IPS DF 6.9 (cell line): ENCODE results near the gene KRABD2.

ENCODE experiments used
- DNase-seq: peaks from one replicate; pipeline ENCODE4 v3.0.0-alpha.2; 2013; ENCODE audit warnings: low read depth, low spot score
- H3K27ac ChIP-seq: one replicate; pipeline ENCODE4 v1.5.1; 2013; ENCODE audit warnings: low read length, control low read depth
- H3K27me3 ChIP-seq: 2 replicates; pipeline ENCODE4 v1.6.1; 2013; ENCODE audit warnings: mild to moderate bottlenecking, low read length; ENCODE audit not compliant: control insufficient read depth, insufficient read depth
- H3K36me3 ChIP-seq: 2 replicates; pipeline ENCODE4 v1.6.1; 2013; ENCODE audit warnings: low read length; ENCODE audit not compliant: control insufficient read depth, insufficient read depth
- H3K4me1 ChIP-seq: 2 replicates; pipeline ENCODE4 v1.6.1; 2013; ENCODE audit warnings: low read length; ENCODE audit not compliant: control insufficient read depth, insufficient read depth
- H3K4me3 ChIP-seq: 2 replicates; pipeline ENCODE4 v1.5.1; 2013; ENCODE audit warnings: mild to moderate bottlenecking, low read length
- H3K9me3 ChIP-seq: 2 replicates; pipeline ENCODE4 v1.6.1; 2013; ENCODE audit warnings: low read length, inconsistent platforms; ENCODE audit not compliant: control insufficient read depth, insufficient read depth
- WGBS: extraction: QIAGEN DNeasy Blood & Tissue Kit; methylation state at CpG from one replicate; pipeline ENCODE4 v1.1.7; 2013; ENCODE audit warnings: mixed read lengths, missing lambda C conversion rate; ENCODE audit not compliant: insufficient read length, insufficient coverage; 5-methylcytosine and 5-hydroxymethylcytosine counted together

The KRABD2 gene

GRCh38 chr17:8392674-8393469, 16.4 kb upstream of the KRABD2 start:
- H3K27me3 ChIP-seq, result no peaks in the 10 kb centered on the region
- no peak overlapping the region for H3K27ac ChIP-seq
- H3K4me1 ChIP-seq, result peaks cover 5% of the 10 kb centered on the region; the same call in 1 of the 2 replicates
- no peak overlapping the region for H3K4me3 ChIP-seq
- no CpG with 5 or more reads among the region's 46 CpGs for WGBS
- H3K9me3 ChIP-seq, result no peaks in the 10 kb centered on the region
- no peak for DNase-seq
- H3K36me3 ChIP-seq, result no peaks in the 10 kb centered on the region; the same call in 1 of the 2 replicates

- H3K4me3 ChIP-seq, result no peak overlapping the region
- H3K36me3 ChIP-seq, result no peaks in the 10 kb centered on the region; the same call in 1 of the 2 replicates
- H3K27ac ChIP-seq, result no peak overlapping the region
- H3K9me3 ChIP-seq, result no peaks in the 10 kb centered on the region
- no CpG with 5 or more reads among the region's 18 CpGs for WGBS
- no peak for DNase-seq
- no peaks in the 10 kb centered on the region for H3K27me3 ChIP-seq
- H3K4me1 ChIP-seq, result peaks cover 5% of the 10 kb centered on the region; the same call in 1 of the 2 replicates
Measured at GRCh38 chr17:8392274-8392673, 15.8 kb upstream of the KRABD2 start.

- Histone ChIP-seq H3K27me3 (no peaks in the 10 kb centered on the region), H3K9me3 (no peaks in the 10 kb centered on the region), H3K4me3 (no peak overlapping the region), H3K27ac (no peak overlapping the region), H3K36me3 (no peaks in the 10 kb centered on the region; the same call in 1 of the 2 replicates), H3K4me1 (peaks cover 5% of the 10 kb centered on the region; the same call in 1 of the 2 replicates)
- no CpG with 5 or more reads among the region's 9 CpGs for WGBS
- DNase-seq, result no peak
Measured at GRCh38 chr17:8391711-8392110, 15.2 kb upstream of the KRABD2 start.

GRCh38 chr17:8387914-8388651, 11.6 kb upstream of the KRABD2 start:
- no CpG with 5 or more reads among the region's 7 CpGs for WGBS
- no peaks in the 10 kb centered on the region; the same call in 1 of the 2 replicates for H3K36me3 ChIP-seq
- H3K9me3 ChIP-seq, result no peaks in the 10 kb centered on the region
- no peak overlapping the region for H3K4me3 ChIP-seq
- no peaks in the 10 kb centered on the region for H3K27me3 ChIP-seq
- H3K27ac ChIP-seq, result no peak overlapping the region
- peaks cover 5% of the 10 kb centered on the region; the same call in 1 of the 2 replicates for H3K4me1 ChIP-seq
- DNase-seq, result no peak

- no peaks in the 10 kb centered on the region for H3K4me1 ChIP-seq
- H3K4me3 ChIP-seq, result no peak overlapping the region
- peaks cover 2% of the 10 kb centered on the region; the same call in 1 of the 2 replicates for H3K36me3 ChIP-seq
- no CpG with 5 or more reads among the region's 6 CpGs for WGBS
- H3K9me3 ChIP-seq, result no peaks in the 10 kb centered on the region
- no peaks in the 10 kb centered on the region for H3K27me3 ChIP-seq
- H3K27ac ChIP-seq, result no peak overlapping the region
- no peak for DNase-seq
Measured at GRCh38 chr17:8386841-8387240, 10.3 kb upstream of the KRABD2 start.

GRCh38 chr17:8384801-8385378, 8.4 kb upstream of the KRABD2 start:
- Histone ChIP-seq H3K9me3 (no peaks in the 10 kb centered on the region), H3K4me1 (no peaks in the 10 kb centered on the region), H3K36me3 (peaks cover 18% of the 10 kb centered on the region; the same call in 1 of the 2 replicates), H3K27me3 (no peaks in the 10 kb centered on the region), H3K4me3 (no peak overlapping the region), H3K27ac (no peak overlapping the region)
- no peak for DNase-seq
- no CpG with 5 or more reads among the region's 12 CpGs for WGBS

GRCh38 chr17:8383143-8383822, 6.8 kb upstream of the KRABD2 start, which contains the start of gene RPL26:
Gene RPL26, minus strand, starts transcription at chr17:8383193. Its CDS starts 883 bp downstream, at chr17:8382310.
- H3K9me3 ChIP-seq, result no peaks in the 10 kb centered on the region
- no peak within 1 kb of the TSS for H3K27ac ChIP-seq
- peaks cover 22% of the 10 kb centered on the region; the same call in 1 of the 2 replicates for H3K36me3 ChIP-seq
- H3K27me3 ChIP-seq, result no peaks in the 10 kb centered on the region
- peak within 1 kb of the TSS; percentile 79 for H3K4me3 ChIP-seq
- no peaks in the 10 kb centered on the region for H3K4me1 ChIP-seq
- WGBS, result no CpG with 5 or more reads among the region's 55 CpGs
- peak; percentile 99 for DNase-seq

- DNase-seq, result no peak
- Histone ChIP-seq H3K27me3 (no peaks in the 10 kb centered on the region), H3K4me3 (peak overlapping the region; percentile 79), H3K36me3 (peaks cover 26% of the 10 kb centered on the region; the same call in 1 of the 2 replicates), H3K9me3 (no peaks in the 10 kb centered on the region), H3K4me1 (no peaks in the 10 kb centered on the region), H3K27ac (no peak overlapping the region)
- WGBS, result no CpG with 5 or more reads among the region's 15 CpGs
Measured at GRCh38 chr17:8382880-8383142, 6.3 kb upstream of the KRABD2 start.

- DNase-seq, result no peak
- Histone ChIP-seq H3K36me3 (peaks cover 26% of the 10 kb centered on the region; the same call in 1 of the 2 replicates), H3K27me3 (no peaks in the 10 kb centered on the region), H3K4me3 (peak overlapping the region; percentile 79; the same call in 1 of the 2 replicates), H3K9me3 (no peaks in the 10 kb centered on the region), H3K4me1 (no peaks in the 10 kb centered on the region), H3K27ac (no peak overlapping the region)
- no CpG with 5 or more reads among the region's 27 CpGs for whole genome bisulfite sequencing
Measured at GRCh38 chr17:8382052-8382879, 5.8 kb upstream of the KRABD2 start.
